GOT3 (cell line): ENCODE data around the gene AUTS2.
"Not testable (repeated sequence)": the region's sequence is repeated elsewhere in the genome, so short reads cannot be mapped to it uniquely, and the experiment has no call there.

Source experiments
- DNase-seq: peaks from one replicate; lab custom pipeline; 2025; ENCODE audit warnings: mixed read lengths; lab: John Stamatoyannopoulos, UW

AUTS2 gene

GRCh38 chr7:69761290-69761922, 163.1 kb downstream of the AUTS2 start:
- no peak for DNase-seq

GRCh38 chr7:69762821-69763352, 164.6 kb downstream of the AUTS2 start:
- DNase-seq: no peak

- no peak for DNase-seq
Measured at GRCh38 chr7:69763513-69763912, 165.2 kb downstream of the AUTS2 start.

GRCh38 chr7:69764147-69764546, 165.9 kb downstream of the AUTS2 start:
- DNase-seq: no peak

GRCh38 chr7:69764681-69765080, 166.4 kb downstream of the AUTS2 start:
- no peak for DNase-seq

- no peak for DNase-seq
Measured at GRCh38 chr7:69765879-69766278, 167.6 kb downstream of the AUTS2 start.

- DNase-seq: no peak
Measured at GRCh38 chr7:69768986-69769595, 170.8 kb downstream of the AUTS2 start.

GRCh38 chr7:69769826-69770225, 171.6 kb downstream of the AUTS2 start:
- DNase-seq: no peak

GRCh38 chr7:69770613-69771012, 172.3 kb downstream of the AUTS2 start:
- DNase-seq: no peak

GRCh38 chr7:69772718-69773436, 174.6 kb downstream of the AUTS2 start:
- DNase-seq: no peak

GRCh38 chr7:69773535-69774225, 175.4 kb downstream of the AUTS2 start:
- no peak for DNase-seq

GRCh38 chr7:69775231-69775771, 177.0 kb downstream of the AUTS2 start:
- DNase-seq: no peak

GRCh38 chr7:69776611-69777010, 178.3 kb downstream of the AUTS2 start:
- no peak for DNase-seq

GRCh38 chr7:69778138-69778537, 179.9 kb downstream of the AUTS2 start:
- no peak for DNase-seq

GRCh38 chr7:69780379-69780778, 182.1 kb downstream of the AUTS2 start:
- no peak for DNase-seq

- DNase-seq: no peak
Measured at GRCh38 chr7:69781412-69781846, 183.2 kb downstream of the AUTS2 start.

- no peak for DNase-seq
Measured at GRCh38 chr7:69782917-69783684, 184.8 kb downstream of the AUTS2 start.

- DNase-seq: not testable (repeated sequence)
Measured at GRCh38 chr7:69786130-69786529, 187.9 kb downstream of the AUTS2 start.

- DNase-seq: no peak
Measured at GRCh38 chr7:69786730-69787395, 188.6 kb downstream of the AUTS2 start.

- DNase-seq: no peak
Measured at GRCh38 chr7:69787736-69788431, 189.6 kb downstream of the AUTS2 start.
